SK-N-SH (cell line): ENCODE data around the gene RBM4. TPM values are rescaled to one million over a fixed set of nuclear protein-coding genes. Genes with fewer than 3 reads are reported as not detected.

Experiments
- CTCF ChIA-PET: fragments of 300-600, 350-600 bp; formaldehyde crosslinking; extraction: SDS; loops from one replicate; lab custom pipeline; 2021; lab: Yijun Ruan, JAX
- POLR2A ChIA-PET: fragments of 350-600 bp; sonication (Branson Sonifier 250); formaldehyde crosslinking; extraction: SDS; loops from one replicate; lab custom pipeline; 2020; ENCODE audit warnings: antibody characterized with exemption, inconsistent platforms; lab: Yijun Ruan, JAX
- DNase-seq: peaks from one replicate; pipeline ENCODE4 v3.0.0; 2012
- H2AFZ ChIP-seq: fragments of 200-600 bp; sonication (generic); 2 replicates; pipeline ENCODE4 v1.8.1; 2016; ENCODE audit warnings: antibody characterized with exemption, mild to moderate bottlenecking, low read depth
- H3F3A ChIP-seq: fragments of 200-600 bp; sonication (generic); replicated peaks from 2 replicates; pipeline ENCODE3; 2016; ENCODE audit warnings: antibody characterized with exemption, mild to moderate bottlenecking; ENCODE audit not compliant: insufficient read depth
- H3K27ac ChIP-seq, 2 experiments: fragments of 200-500 bp in 1 of 2; fragments of 200-600 bp in 1 of 2; sonication (Bioruptor generic) in 1 of 2; sonication (generic), shearing (Covaris generic) in 1 of 2; 2 replicates each; pipeline versions ENCODE4 v1.5.1 to v1.6.1; 2014 to 2016; ENCODE audit warnings: low read depth in 2 of 2, inconsistent platforms in 1 of 2, low read length in 1 of 2, mild to moderate bottlenecking in 1 of 2, mixed read lengths in 1 of 2
- H3K27me3 ChIP-seq: fragments of 200-600 bp; sonication (generic), shearing (Covaris generic); 2 replicates; pipeline ENCODE4 v1.6.1; 2016; ENCODE audit warnings: mixed run types; ENCODE audit not compliant: insufficient read depth
- H3K36me3 ChIP-seq, 2 experiments: fragments of 200-500 bp in 1 of 2; fragments of 200-600 bp in 1 of 2; sonication (Bioruptor generic) in 1 of 2; sonication (generic) in 1 of 2; replicated peaks in 1 of 2; 2 replicates each; pipeline versions ENCODE3 to v1.5.1; 2014 to 2016; ENCODE audit warnings: low read length in 1 of 2, mild to moderate bottlenecking in 1 of 2; ENCODE audit not compliant: insufficient read depth in 2 of 2, control insufficient read depth in 1 of 2
- H3K4me1 ChIP-seq, 2 experiments: fragments of 200-500 bp in 1 of 2; fragments of 200-600 bp in 1 of 2; sonication (Bioruptor generic) in 1 of 2; sonication (generic), shearing (Covaris generic) in 1 of 2; 2 replicates each; pipeline versions ENCODE4 v1.5.1 to v1.6.1; 2014 to 2016; ENCODE audit warnings: low read depth in 1 of 2, low read length in 1 of 2, mixed run types in 1 of 2; ENCODE audit not compliant: insufficient read depth in 2 of 2, control insufficient read depth in 1 of 2
- H3K4me2 ChIP-seq: fragments of 200-600 bp; sonication (generic), shearing (Covaris generic); 2 replicates; pipeline ENCODE4 v1.6.1; 2017; ENCODE audit warnings: mixed run types
- H3K4me3 ChIP-seq, 2 experiments: fragments of 200-500 bp in 1 of 2; fragments of 200-600 bp in 1 of 2; sonication (Bioruptor generic) in 1 of 2; sonication (generic), shearing (Covaris generic) in 1 of 2; 2 replicates each; pipeline versions ENCODE4 v1.5.1 to v1.8.1; 2014 to 2016; ENCODE audit warnings: low read depth in 2 of 2, inconsistent platforms in 1 of 2, low read length in 1 of 2, mild to moderate bottlenecking in 1 of 2, mixed read lengths in 1 of 2, moderate library complexity in 1 of 2
- H3K79me2 ChIP-seq: fragments of 200-600 bp; sonication (generic); 2 replicates; pipeline ENCODE4 v1.8.1; 2017; ENCODE audit warnings: mild to moderate bottlenecking; ENCODE audit not compliant: insufficient read depth
- H3K9ac ChIP-seq: fragments of 200-600 bp; sonication (generic); 2 replicates; pipeline ENCODE4 v1.6.1; 2017; ENCODE audit warnings: mixed run types
- H3K9me2 ChIP-seq: fragments of 200-600 bp; sonication (generic); 2 replicates; pipeline ENCODE4 v1.6.1; 2017; ENCODE audit warnings: mixed run types
- H3K9me3 ChIP-seq: fragments of 200-600 bp; sonication (generic); 2 replicates; pipeline ENCODE4 v1.6.1; 2017; ENCODE audit warnings: mixed run types, mild to moderate bottlenecking, moderate library complexity
- H4K20me1 ChIP-seq: fragments of 200-600 bp; sonication (generic); 2 replicates; pipeline ENCODE4 v1.6.1; 2017; ENCODE audit warnings: mild to moderate bottlenecking, mixed run types; ENCODE audit not compliant: insufficient read depth
- EP300 ChIP-seq, 2 experiments: IDR thresholded peaks; 2 replicates each; pipeline versions ENCODE4 v1.4.0 to v1.6.1; 2012; ENCODE audit warnings: borderline replicate concordance in 1 of 2, low read depth in 1 of 2, low read length in 1 of 2
- FOSL2 ChIP-seq: IDR thresholded peaks from 2 replicates; pipeline ENCODE4 v1.4.0; 2012; ENCODE audit warnings: low read depth, mild to moderate bottlenecking, moderate library complexity, borderline replicate concordance
- FOXJ3 ChIP-seq: sonication (generic); formaldehyde crosslinking; IDR thresholded peaks from 2 replicates; pipeline ENCODE4 v1.5.1; 2020; ENCODE audit warnings: mild to moderate bottlenecking, missing genetic modification reagents
- FOXM1 ChIP-seq: IDR thresholded peaks from 2 replicates; pipeline ENCODE4 v1.4.0; 2012; ENCODE audit warnings: low read depth, mild to moderate bottlenecking
- GABPA ChIP-seq: IDR thresholded peaks from 2 replicates; pipeline ENCODE4 v1.4.0; 2012; ENCODE audit warnings: low read depth, mild to moderate bottlenecking
- GATA2 ChIP-seq: sonication (generic); formaldehyde crosslinking; IDR thresholded peaks from 2 replicates; pipeline ENCODE4 v1.5.0; 2020; ENCODE audit warnings: mild to moderate bottlenecking, missing genetic modification reagents
- IRF3 ChIP-seq: fragments of 150-350 bp; IDR thresholded peaks from 2 replicates; pipeline ENCODE4 v1.6.1; 2016; ENCODE audit warnings: mild to moderate bottlenecking, low read depth, low read length
- PBX3 ChIP-seq: IDR thresholded peaks from 2 replicates; pipeline ENCODE4; 2012
- RAD21 ChIP-seq: IDR thresholded peaks from 2 replicates; pipeline ENCODE4 v1.6.1; 2012; ENCODE audit warnings: mild to moderate bottlenecking, low read length
- REST ChIP-seq: IDR thresholded peaks from 2 replicates; pipeline ENCODE4 v1.6.1; 2012; ENCODE audit warnings: mild to moderate bottlenecking, low read depth, low read length, moderate library complexity
- SIN3A ChIP-seq: IDR thresholded peaks from 2 replicates; pipeline ENCODE4 v1.6.1; 2012; ENCODE audit warnings: low read depth, mild to moderate bottlenecking, low read length, moderate library complexity, borderline replicate concordance
- TCF12 ChIP-seq: IDR thresholded peaks from 2 replicates; pipeline ENCODE4 v1.4.0; 2012
- USF1 ChIP-seq: IDR thresholded peaks from 2 replicates; pipeline ENCODE4 v1.4.0; 2012; ENCODE audit warnings: low read depth, borderline replicate concordance
- USF2 ChIP-seq: fragments of 150-350 bp; IDR thresholded peaks from 2 replicates; pipeline ENCODE4 v1.6.1; 2017; ENCODE audit warnings: antibody characterized with exemption, low read length, low read depth, borderline replicate concordance
- YY1 ChIP-seq: IDR thresholded peaks from 2 replicates; pipeline ENCODE4 v1.4.0; 2012; ENCODE audit warnings: low read depth, mild to moderate bottlenecking
- ZBTB33 ChIP-seq: IDR thresholded peaks from 2 replicates; pipeline ENCODE4 v1.4.0; 2012; ENCODE audit warnings: low read depth, borderline replicate concordance
- WGBS: methylation state at CpG from one replicate; pipeline ENCODE4 v1.1.6; 2017; ENCODE audit warnings: low lambda C conversion rate; 5-methylcytosine and 5-hydroxymethylcytosine counted together
- polyA plus RNA-seq, 3 experiments: library from polyadenylated mRNA; depleted of rRNA; stranded (reverse); fragments of >200 nt; gene quantifications; 2 replicates each; pipeline ENCODE4 v1.2.3, GENCODE V29; 2012

RBM4 gene
- polyA plus RNA-seq, 1 of the 3 experiments (the other 2 are of a cell fraction): 202 TPM

- Histone ChIP-seq H3K9me2 (no peaks in the 10 kb centered on the region), H2AFZ (no peak overlapping the region), H3K4me2 (no peak overlapping the region), H3K9ac (no peak overlapping the region), H3K4me3 (no peak overlapping the region), H3K4me1 (no peaks in the 10 kb centered on the region; a peak in 1 of 4 replicates), H3K27me3 (no peaks in the 10 kb centered on the region), H3F3A (no peaks in the 10 kb centered on the region), H3K9me3 (no peaks in the 10 kb centered on the region), H3K27ac (no peak overlapping the region), H3K79me2 (peaks cover 100% of the 10 kb centered on the region), H4K20me1 (peaks cover 97% of the 10 kb centered on the region), H3K36me3 (peaks cover 63 to 64% of the 10 kb centered on the region in 2 experiments)
- no peak for DNase-seq
- 98% methylated on average over 16 of the region's 16 CpGs for WGBS
- CTCF ChIA-PET: interaction anchor here (1.9 kb wide), 1 partner anchor 54 kb away, joined by 5 read pairs; the partner anchor contains the start of gene RBM4B
- POLR2A ChIA-PET: interaction anchor here (0.8 to 1.8 kb wide), 2 partner anchors 8 to 14 kb away, joined by 3 to 13 read pairs; partner anchors contain the start of genes RBM14 and RBM4
- no peak for TF ChIP-seq REST
- no peak for TF ChIP-seq RAD21
- no peak for TF ChIP-seq GABPA
- TF ChIP-seq USF1: no peak
- TF ChIP-seq FOXM1: no peak
- no peak for TF ChIP-seq USF2
- TF ChIP-seq FOSL2: no peak
- no peak for TF ChIP-seq SIN3A
- no peak for TF ChIP-seq PBX3
- no peak for TF ChIP-seq YY1
- TF ChIP-seq TCF12: no peak
- no peak for TF ChIP-seq EP300 (IDR thresholded peaks at IDR 0.05; ENCODE audit: borderline replicate concordance in 1 of 2, low read depth in 1 of 2, low read length in 1 of 2)
- no peak for TF ChIP-seq FOXJ3 (CRISPR knock-in tag)
- TF ChIP-seq IRF3: no peak
- no peak for TF ChIP-seq ZBTB33
- TF ChIP-seq GATA2 (CRISPR knock-in tag): no peak
Measured at GRCh38 chr11:66624450-66624849, 14.1 kb upstream of the RBM4 start.
